Measurements from ENCODE around the gene TEX19.

- TF ChIP-seq NPAS2 (CRISPR knock-in tag; IDR thresholded peaks at IDR 0.05; ENCODE audit: borderline replicate concordance): no peak
- TF ChIP-seq CTCF (IDR thresholded peaks at IDR 0.05): peak; percentile 30; the same call in 2 of the 3 replicates
- TF ChIP-seq REST (IDR thresholded peaks at IDR 0.05): no peak
- TF ChIP-seq EHMT2 (IDR thresholded peaks at IDR 0.05; ENCODE audit: low read depth): no peak
- TF ChIP-seq EP300 (IDR thresholded peaks at IDR 0.05): no peak
- TF ChIP-seq MYC (IDR thresholded peaks at IDR 0.05; ENCODE audit: borderline replicate concordance, low read length): no peak
- no peak for TF ChIP-seq POLR2A (IDR thresholded peaks at IDR 0.05; ENCODE audit: low read length)
- no peak for TF ChIP-seq RFX5 (IDR thresholded peaks at IDR 0.05)
- TF ChIP-seq JUN (IDR thresholded peaks at IDR 0.05): no peak
- peak; percentile 36 to 60; a peak in 3 of 5 replicates for TF ChIP-seq RAD21 (conservative IDR thresholded peaks at IDR 0.05 in 1 of 2, IDR thresholded peaks at IDR 0.05 in 1 of 2)
- no peak for TF ChIP-seq HOXB5 (CRISPR knock-in tag; IDR thresholded peaks at IDR 0.05)
- TF ChIP-seq POLR2AphosphoS2 (conservative IDR thresholded peaks at IDR 0.05; ENCODE audit: low read length): no peak
- no peak for TF ChIP-seq JUNB (IDR thresholded peaks at IDR 0.05)
- no peak for TF ChIP-seq RARB (CRISPR knock-in tag; IDR thresholded peaks at IDR 0.05)
Observed at GRCh38 chr17:82350182-82351030, 8.6 kb upstream of the TEX19 start.

All from A549 (cell line).